Natural killer cell (primary cell): ENCODE measurements around the gene CSNK1D. TPM values are rescaled to one million over a fixed set of nuclear protein-coding genes. Genes with fewer than 3 reads are reported as not detected.

ENCODE experiments used
- ATAC-seq, 3 donors: fragments of 150-1000 bp in 2 of 3; fragments of 200-7000 bp in 1 of 3; cut with Tn5 transposase; 1 replicate in 1 of 3; 2 replicates in 2 of 3; pipeline ENCODE4 v1.10.0; 2021; ENCODE audit warnings: mild to moderate bottlenecking in 2 of 3, moderate library complexity in 2 of 3
- DNase-seq, 2 donors: peaks; one replicate each; pipeline versions ENCODE4 v3.0.0 to v3.0.0-alpha.2; 2013 to 2021; ENCODE audit warnings: mixed read lengths in 1 of 2
- H3K27ac ChIP-seq: one replicate; pipeline ENCODE4 v1.5.1; 2013; ENCODE audit warnings: mild to moderate bottlenecking, low read length
- H3K27me3 ChIP-seq: one replicate; pipeline ENCODE4 v1.6.1; 2013; ENCODE audit warnings: low read length; ENCODE audit not compliant: control insufficient read depth, insufficient read depth
- H3K36me3 ChIP-seq: one replicate; pipeline ENCODE4 v1.6.1; 2013; ENCODE audit warnings: low read length; ENCODE audit not compliant: control insufficient read depth, insufficient read depth
- H3K4me1 ChIP-seq: one replicate; pipeline ENCODE4 v1.6.1; 2013; ENCODE audit warnings: low read length; ENCODE audit not compliant: control insufficient read depth, insufficient read depth
- H3K4me3 ChIP-seq: one replicate; pipeline ENCODE4 v1.5.1; 2013; ENCODE audit warnings: low read length
- H3K9me3 ChIP-seq: one replicate; pipeline ENCODE4 v1.6.1; 2013; ENCODE audit warnings: low read length; ENCODE audit not compliant: control insufficient read depth, insufficient read depth
- H3K27ac Mint-ChIP-seq, 2 donors: one replicate each; pipeline ENCODE4 v1.8.0; 2022; ENCODE audit warnings: mild to moderate bottlenecking in 2 of 2, mixed read lengths in 2 of 2, moderate library complexity in 1 of 2
- H3K27me3 Mint-ChIP-seq, 2 donors: one replicate each; pipeline ENCODE4 v1.8.0; 2022; ENCODE audit warnings: low read depth in 2 of 2, mixed read lengths in 2 of 2
- H3K36me3 Mint-ChIP-seq: one replicate; pipeline ENCODE4 v1.8.0; 2022; ENCODE audit warnings: mixed read lengths
- H3K4me1 Mint-ChIP-seq, 2 donors: one replicate each; pipeline ENCODE4 v1.8.0; 2022; ENCODE audit warnings: mixed read lengths in 2 of 2
- H3K4me3 Mint-ChIP-seq: one replicate; pipeline ENCODE4 v1.8.0; 2022; ENCODE audit warnings: mild to moderate bottlenecking, moderate library complexity, mixed read lengths
- H3K9me3 Mint-ChIP-seq, 2 donors: one replicate each; pipeline ENCODE4 v1.8.0; 2022; ENCODE audit warnings: mixed read lengths in 2 of 2
- CTCF ChIP-seq: fragments of 200-600 bp; IDR thresholded peaks from one replicate; pipeline ENCODE4 v1.8.0; 2022; ENCODE audit warnings: antibody characterized with exemption
- WGBS: methylation state at CpG from one replicate; pipeline ENCODE4 v1.1.7; 2013; ENCODE audit warnings: missing lambda C conversion rate; ENCODE audit not compliant: insufficient coverage; 5-methylcytosine and 5-hydroxymethylcytosine counted together
- intact Hi-C: fragments of 100-400 bp; cut with micrococcal nuclease; formaldehyde crosslinking; loops from one replicate; pipeline ENCODE4 v1.14.2; 2022
- total RNA-seq, 4 donors: library from RNA; stranded (reverse); fragments of 120-200 nt in 1 of 4; gene quantifications; one replicate each; pipeline versions ENCODE4 v1.2.3 to v1.2.4, GENCODE V29; 2013 to 2022

The CSNK1D gene
- total RNA-seq, 3 donors from 2014 or later (not counting 1 experiment from before 2014, with no cell fraction given): 423 to 475 (median 468) TPM

DNA sequence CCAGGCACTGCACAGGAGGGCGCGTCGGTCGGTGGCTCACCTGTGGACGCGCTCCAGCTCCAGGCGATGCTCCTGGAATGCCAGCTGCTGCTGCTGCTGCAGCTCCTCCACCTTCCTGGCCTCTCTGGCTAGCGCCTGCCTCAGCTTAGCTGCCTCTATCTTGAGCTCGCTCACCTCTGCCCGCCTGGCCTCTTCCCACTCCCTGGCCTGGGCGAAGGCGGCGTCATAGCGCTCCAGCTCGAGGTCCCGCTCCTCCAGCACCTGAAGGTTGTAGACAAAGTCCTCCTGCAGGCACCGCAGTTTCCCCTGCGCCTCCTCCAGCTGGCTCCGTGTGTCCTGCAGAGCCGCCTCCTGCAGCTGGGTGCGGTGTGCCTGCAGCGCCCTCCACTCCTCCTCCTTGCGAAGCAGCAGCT is 72.0 kb downstream of the CSNK1D start:
- 91% methylated on average over 23 of the region's 23 CpGs for WGBS
- Mint-ChIP-seq H3K36me3 (no peaks in the 10 kb centered on the region), H3K9me3 (no peaks in the 10 kb centered on the region), H3K27ac (peak overlapping the region; percentile 81 to 90), H3K27me3 (no peaks in the 10 kb centered on the region), H3K4me1 (peaks cover 11 to 42% of the 10 kb centered on the region in 2 donors), H3K4me3 (peak overlapping the region; percentile 53)
- ATAC-seq: no peak
- peak in 1 of 2 donors; percentile 41 for DNase-seq
- TF ChIP-seq CTCF: no peak
- no peaks in the 10 kb centered on the region for H3K27me3 ChIP-seq
- H3K36me3 ChIP-seq: no peaks in the 10 kb centered on the region
- intact Hi-C loops: loop anchor here (10.0 kb wide), 1 partner anchor 53 kb away; no protein-coding TSS in a partner anchor
- peak overlapping the region; percentile 75 for H3K27ac ChIP-seq
- no peak overlapping the region for H3K4me3 ChIP-seq
- peaks cover 50% of the 10 kb centered on the region for H3K4me1 ChIP-seq
- no peaks in the 10 kb centered on the region for H3K9me3 ChIP-seq

DNA sequence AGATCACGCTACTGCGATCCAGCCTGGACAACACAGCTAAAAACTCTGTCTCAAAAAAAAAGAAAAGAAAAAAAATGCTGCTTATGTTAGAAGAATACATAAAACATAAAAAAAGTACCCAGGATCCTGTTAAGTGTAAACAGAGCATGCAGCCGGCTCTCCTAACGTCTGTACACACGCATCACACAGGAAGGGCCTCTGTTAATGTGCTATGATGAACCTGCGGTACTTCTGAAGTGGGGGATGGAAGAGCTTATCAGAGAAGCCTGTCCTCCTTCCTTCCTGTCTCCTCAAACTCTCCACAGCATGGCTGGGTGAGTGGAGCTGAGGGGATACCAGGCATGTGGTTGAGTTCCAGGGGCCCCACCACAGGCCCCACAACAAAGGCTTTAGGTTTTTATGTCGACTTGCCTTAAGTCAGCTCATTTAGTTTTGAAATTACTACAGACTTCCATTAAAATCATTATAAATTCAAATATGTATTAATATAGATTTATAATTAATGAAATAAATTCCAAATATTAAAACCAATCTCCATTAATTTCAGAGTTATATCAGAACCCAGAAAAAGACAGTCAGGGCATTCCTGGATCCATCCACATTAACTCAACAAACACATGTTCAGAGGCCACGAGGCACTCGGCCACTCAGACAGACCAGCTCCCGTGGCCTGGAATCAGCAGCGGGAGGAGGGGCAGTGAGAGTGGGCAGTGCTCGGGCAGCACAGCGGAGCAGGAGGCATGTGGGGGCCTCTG is 72.6 kb downstream of the CSNK1D start:
- no peaks in the 10 kb centered on the region for H3K9me3 Mint-ChIP-seq
- 62% methylated on average over 11 of the region's 13 CpGs for WGBS

DNA sequence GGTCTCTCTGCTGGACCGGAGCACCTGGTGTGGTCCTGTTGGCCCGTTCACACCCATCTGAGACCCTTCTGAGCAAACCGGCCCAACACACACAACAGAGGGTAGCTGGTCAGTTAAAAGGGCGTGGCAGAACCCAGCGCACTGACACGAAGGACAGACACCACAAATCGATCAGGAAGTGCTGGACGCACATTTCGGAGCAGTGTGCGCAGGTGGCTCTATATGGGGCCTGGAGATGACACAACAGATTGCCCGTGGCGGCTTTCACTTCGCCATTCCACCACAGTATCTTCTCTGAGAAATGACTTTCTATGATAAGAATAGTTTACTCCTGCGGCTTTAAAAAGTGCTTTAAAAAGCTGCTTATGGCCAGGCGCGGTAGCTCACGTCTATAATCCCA is 73.4 kb downstream of the CSNK1D start:
- DNase-seq (no peak), ATAC-seq (peak in 1 of 3 donors; percentile 2)
- peaks cover 37% of the 10 kb centered on the region for H3K4me1 ChIP-seq
- Mint-ChIP-seq H3K27me3 (no peaks in the 10 kb centered on the region), H3K36me3 (no peaks in the 10 kb centered on the region), H3K27ac (peak overlapping the region; percentile 81 to 90), H3K9me3 (no peaks in the 10 kb centered on the region), H3K4me3 (peak overlapping the region; percentile 67), H3K4me1 (peaks cover 0 to 29% of the 10 kb centered on the region in 2 donors)
- H3K36me3 ChIP-seq: peaks cover 3% of the 10 kb centered on the region
- no peak overlapping the region for H3K4me3 ChIP-seq
- intact Hi-C loops: loop anchor here (10.0 kb wide), 1 partner anchor 55 kb away; no protein-coding TSS in a partner anchor
- H3K27me3 ChIP-seq: no peaks in the 10 kb centered on the region
- H3K9me3 ChIP-seq: no peaks in the 10 kb centered on the region
- TF ChIP-seq CTCF: no peak
- WGBS: 76% methylated on average over 16 of the region's 17 CpGs
- peak overlapping the region; percentile 75 for H3K27ac ChIP-seq

More for the DNA sequence above, 72.6 kb downstream of the CSNK1D start:
- Histone ChIP-seq H3K4me3 (no peak overlapping the region), H3K27ac (peak overlapping the region; percentile 75), H3K36me3 (peaks cover 3% of the 10 kb centered on the region), H3K9me3 (no peaks in the 10 kb centered on the region), H3K4me1 (peaks cover 44% of the 10 kb centered on the region), H3K27me3 (no peaks in the 10 kb centered on the region)
- H3K4me3 Mint-ChIP-seq: peak overlapping the region; percentile 67
- intact Hi-C loops: loop anchor here (10.0 kb wide), 1 partner anchor 54 kb away; no protein-coding TSS in a partner anchor
- ATAC-seq: peak; percentile 98 to 99 (median 99)
- DNase-seq: peak; percentile 55 to 92
- H3K36me3 Mint-ChIP-seq: no peaks in the 10 kb centered on the region
- TF ChIP-seq CTCF: no peak
- H3K27ac Mint-ChIP-seq: peak overlapping the region; percentile 81 to 90
- peaks cover 8 to 36% of the 10 kb centered on the region in 2 donors for H3K4me1 Mint-ChIP-seq
- H3K27me3 Mint-ChIP-seq: no peaks in the 10 kb centered on the region
